ENCODE measurements around the gene BRD3OS.
"Not testable (repeated sequence)": the region's sequence is repeated elsewhere in the genome, so short reads cannot be mapped to it uniquely, and the experiment has no call there.

Gene BRD3OS

DNA sequence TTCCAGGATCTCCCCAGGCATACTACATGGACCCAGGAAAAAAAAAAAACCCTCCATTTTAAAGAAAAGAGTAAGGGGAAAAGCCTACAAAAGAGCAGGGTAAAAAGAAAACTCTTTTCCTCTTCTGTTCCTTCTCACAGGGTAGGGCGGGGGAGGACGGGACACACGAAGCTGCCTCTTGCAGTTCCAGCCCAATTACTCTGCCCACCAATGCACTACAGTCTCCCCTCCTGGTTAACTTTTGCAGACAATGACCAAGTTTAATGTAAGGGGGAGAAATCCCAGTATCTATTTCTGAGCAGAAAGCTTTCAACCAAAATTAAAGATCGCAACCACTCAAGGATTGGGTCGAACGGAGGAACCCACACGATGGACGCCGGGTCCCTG, 41.2 kb downstream of the BRD3OS start:
- FAIRE-seq: no peak

DNA sequence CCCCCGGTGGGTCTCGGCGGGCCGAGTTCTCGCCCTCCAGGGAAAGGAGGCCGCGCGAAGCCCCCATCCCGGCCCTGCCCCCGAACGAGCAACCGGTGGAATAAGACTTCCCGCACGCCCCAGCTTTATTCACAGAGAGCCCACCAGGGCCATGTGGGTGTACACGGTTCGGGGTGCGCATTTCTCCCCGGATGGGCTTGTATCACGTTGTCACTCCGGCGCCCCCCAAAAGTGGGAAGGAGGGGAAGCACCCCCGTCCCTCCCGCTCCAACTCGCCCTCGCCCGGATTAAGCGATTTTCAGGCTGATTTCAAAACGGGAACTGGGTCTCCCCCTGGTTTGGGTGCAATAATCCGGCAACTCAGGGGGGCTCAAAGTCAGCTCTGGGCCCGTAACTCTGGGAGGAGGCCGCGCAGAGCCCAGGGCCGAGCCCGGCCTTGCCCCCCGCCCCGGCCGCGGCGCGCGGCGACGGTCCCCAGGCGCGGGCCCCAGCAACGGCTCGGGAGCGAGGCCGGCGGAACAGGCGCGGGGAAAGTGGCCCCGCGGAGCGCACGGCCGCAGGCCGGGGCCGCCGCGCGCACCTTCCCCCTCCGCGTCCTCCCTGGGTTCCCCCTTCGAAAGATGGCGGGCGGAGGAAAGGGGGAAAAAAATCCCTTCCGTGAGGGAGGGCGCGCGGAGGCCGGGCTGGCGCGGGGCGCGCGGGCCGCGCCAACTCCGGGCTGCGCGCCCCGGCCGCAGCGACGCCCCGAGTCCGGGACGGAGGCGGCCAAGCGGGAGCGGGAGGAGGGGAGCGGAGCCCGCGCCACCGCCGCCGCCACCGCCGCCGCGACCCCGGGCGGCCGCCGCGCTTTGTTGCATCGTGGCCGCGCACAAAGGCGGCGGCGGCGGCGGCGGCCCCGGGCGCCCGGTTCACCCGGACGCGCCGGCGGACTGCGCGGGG, 41.9 kb downstream of the BRD3OS start:
- no peak for FAIRE-seq

DNA sequence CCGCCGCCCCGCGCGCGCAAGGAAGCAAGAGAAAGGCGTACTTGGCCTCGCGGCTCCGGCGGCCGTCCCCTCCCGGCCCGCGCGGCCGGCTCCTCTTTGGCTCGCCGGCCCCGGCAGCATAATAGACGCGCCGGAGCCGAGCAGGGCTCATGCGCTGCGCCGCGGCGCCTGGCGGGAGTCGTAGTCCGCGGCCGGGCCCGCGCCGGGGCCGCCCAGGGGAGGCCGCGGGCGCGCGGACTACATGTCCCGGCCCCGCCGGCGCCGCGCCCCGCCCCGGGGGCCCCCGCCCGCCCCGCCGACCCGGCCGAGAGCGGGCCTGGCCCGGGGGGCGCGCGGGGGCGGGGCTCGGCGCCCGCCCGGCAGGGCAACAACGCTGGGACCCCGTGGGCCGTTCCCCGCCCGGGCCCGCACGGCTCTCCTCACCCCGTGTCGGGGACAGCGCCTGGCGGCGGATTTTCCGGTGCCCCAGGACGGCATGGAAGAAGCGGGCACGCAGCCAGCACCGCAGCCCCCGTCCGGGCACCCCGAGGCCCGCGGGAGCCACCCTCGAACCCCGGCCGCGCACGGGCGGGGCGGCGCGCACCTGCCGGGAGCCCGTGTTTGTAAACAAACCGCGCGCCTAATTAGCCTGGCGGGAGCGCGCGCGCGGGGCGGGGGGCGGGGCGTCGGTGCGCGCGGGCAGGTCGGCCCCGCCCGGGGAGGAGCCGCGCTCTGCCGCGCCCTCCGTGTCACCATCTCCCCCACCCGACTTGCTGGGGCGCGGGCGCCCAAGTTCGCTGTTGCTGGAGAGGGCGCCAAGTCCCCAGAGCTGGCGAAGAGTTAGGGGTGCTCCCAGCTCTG, 42.8 kb downstream of the BRD3OS start, which contains the start of gene BRD3:
TSS of gene BRD3 (minus strand) at position 123 of the 840 bp plus-strand sequence. CDS start 14,549 bp downstream, outside the sequence.
- FAIRE-seq: no peak

DNA sequence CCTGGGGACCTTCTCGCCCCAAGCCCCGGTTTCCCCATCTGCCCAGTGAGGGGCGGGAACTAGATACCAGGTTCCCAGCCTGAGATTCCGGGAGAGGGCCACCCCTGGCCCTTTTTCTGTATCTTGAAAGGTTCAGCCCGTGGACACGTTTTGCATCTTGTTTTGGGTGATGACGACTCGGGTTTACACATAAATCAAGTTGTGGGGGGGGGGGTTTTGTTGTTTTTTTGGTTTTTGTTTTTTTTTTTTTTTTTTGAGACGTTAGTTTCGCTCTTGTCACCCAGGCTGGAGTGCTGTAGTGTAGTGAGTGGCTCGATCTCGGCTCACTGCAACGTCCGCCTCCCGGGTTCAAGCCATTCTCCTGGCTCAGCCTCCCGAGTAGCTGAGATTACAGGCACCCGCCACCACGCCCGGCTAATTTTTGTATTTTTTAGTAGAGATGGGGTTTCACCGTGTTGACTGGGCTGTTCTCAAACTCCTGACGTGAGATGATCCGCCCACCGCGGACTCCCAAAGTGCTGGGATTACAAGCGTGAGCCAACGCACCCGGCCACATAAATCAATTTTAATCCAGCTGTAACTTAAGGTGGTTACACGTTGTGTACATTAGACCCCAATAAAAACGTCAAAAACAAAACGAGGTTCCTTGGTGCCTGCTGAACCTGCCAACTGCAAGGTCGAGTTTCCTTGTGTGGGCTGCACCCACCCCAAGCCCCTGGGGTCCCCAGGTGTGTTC, 43.6 kb downstream of the BRD3OS start:
- FAIRE-seq: no peak

DNA sequence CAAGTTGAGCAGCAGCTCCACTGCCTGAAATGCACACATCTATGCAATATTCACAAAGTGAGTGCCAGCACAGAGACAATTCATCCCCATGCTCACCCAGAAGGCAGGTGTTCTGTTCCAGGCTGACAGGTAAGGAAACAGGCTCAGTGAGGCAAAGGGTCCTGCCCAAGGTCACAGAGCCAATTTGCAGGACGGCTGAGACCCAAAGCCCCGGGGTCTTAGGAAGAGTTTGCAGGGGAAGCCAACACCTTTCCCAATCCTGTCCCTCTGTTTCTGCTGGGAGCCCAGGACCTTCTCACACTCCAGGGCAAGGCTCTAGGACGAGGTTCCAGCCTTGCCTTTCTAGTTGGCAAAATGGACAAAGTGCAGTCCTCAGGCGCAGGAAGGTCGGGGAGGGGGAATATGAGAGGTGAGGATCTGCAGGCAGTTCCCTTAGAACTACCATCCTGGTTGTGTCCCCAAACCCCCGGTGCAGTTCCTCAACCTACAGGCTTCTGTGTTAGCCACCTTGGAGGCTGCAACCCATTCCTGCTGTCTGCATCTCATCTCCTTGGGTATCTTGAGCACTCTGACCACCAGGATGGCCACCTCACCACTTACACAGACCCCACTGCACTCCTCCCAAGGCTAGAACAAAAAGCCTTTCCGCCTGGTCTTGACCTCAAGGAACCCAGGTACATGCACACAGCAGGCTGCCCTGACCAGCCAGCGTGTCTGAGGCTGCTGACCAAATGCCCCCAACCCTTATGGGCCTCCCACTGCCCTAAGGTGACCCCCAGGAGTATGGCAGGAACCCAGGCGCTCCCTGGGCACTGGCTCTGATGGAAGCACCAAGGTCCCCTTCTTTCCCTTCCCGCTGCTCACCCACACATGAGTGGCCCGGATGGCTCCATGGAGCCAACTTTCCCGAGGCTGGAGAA, 44.5 kb downstream of the BRD3OS start:
- no peak for FAIRE-seq

DNA sequence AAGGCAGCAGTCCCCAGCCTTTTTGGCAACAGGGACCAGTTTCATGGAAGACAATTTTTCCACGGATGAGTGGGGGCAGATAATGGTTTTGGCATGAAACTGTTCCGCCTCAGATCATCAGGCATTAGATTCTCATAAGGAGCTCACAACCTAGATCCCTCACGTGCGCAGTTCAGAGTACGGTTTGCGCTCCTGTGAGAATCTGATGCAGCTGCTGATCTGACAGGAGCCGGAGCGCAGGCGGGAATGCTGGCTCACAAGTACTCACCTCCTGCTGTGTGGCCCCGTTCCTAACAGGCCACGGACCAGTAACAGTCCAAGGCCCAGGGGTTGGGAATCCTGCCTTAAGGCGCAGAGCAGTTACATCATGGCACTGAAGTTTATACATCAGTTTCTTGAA, 45.9 kb downstream of the BRD3OS start:
- no peak for FAIRE-seq

DNA sequence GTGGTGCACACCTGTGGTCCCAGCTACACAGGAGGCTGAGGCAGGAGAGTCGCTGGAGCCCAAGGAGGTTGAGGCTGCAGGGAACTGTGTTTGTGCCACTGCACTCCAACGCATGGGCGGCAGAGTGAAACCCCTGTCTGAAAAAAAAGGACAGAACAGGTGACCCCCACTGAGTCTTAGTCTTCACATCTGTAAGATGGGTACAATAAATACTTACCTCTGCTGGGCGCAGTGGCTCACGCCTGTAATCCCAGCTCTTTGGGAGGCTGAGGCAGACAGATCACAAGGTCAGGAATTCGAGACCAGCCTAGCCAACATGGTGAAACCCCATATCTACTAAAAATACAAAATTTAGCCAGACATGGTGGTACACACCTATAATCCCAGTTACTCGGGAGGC, 47.4 kb downstream of the BRD3OS start:
- not testable (repeated sequence) for FAIRE-seq

DNA sequence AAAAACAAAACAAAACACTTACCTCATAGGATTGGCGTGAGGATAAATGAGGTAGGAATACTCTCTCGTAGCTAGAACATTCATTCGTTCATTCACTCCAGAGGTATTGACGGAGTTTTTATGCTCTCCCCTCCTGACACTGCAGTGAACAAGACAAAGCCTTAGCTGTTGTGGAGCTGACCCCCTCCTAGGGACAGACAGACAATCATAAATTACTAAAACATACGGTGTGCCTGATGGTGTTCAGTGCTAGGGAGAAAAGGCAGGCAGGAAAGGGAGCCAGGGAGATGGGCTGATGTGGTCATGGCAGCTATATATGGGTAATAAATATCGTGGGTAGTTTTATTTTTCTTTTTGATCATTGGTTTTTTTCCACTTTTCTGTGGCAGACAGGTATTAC, 48.2 kb downstream of the BRD3OS start:
- no peak for FAIRE-seq

DNA sequence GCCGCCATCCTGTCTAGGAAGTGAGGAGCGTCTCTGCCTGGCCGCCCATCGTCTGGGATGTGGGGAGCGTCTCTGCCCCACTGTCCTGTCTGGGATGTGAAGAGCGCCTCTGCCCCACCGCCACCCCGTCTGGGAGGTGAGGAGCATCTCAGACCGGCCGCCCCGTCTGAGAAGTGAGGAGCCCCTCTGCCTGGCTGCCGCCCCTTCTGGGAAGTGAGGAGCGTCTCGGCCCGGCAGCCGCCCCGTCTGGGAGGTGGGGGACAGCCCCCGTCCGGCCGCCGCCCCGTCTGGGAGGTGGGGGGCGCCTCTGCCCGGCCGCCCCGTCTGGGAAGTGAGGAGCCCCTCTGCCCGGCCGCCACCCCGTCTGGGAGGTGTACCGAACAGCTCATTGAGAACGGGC, 50.4 kb downstream of the BRD3OS start:
- not testable (repeated sequence) for FAIRE-seq

DNA sequence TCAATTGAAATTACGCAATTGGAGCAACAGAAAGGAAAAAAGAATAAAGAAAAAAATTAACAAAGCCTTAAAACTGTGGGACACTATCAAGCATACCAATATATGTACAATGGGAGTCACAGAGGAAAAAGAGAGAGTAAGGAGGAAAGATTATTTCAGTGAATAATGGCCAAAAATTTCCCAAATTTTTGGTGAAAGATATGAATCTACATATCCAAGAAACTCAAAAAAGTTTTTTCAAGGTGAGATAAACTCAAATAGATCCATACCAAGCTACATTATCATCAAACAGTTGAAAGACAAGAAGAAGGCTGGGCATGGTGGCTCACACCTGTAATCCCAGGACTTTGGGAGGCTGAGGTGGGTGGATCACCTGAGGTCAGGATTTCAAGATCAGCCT, 51.4 kb downstream of the BRD3OS start:
- FAIRE-seq: no peak
